OCI-LY3 (cell line): ENCODE results near the gene LY6G5C.

ENCODE experiments used
- EZH2phosphoT487 ChIP-seq: fragments of 200-600 bp; shearing (Covaris generic); IDR thresholded peaks from 2 replicates; pipeline ENCODE4 v1.6.1; 2018; ENCODE audit warnings: antibody characterized with exemption, mixed run types, low read depth
- TF ChIP-seq, protein P1 (sequence below): fragments of 200-600, 300-600 bp; sonication (generic); IDR thresholded peaks from 2 replicates; pipeline ENCODE4 v1.5.1; 2014; ENCODE audit warnings: antibody characterized with exemption, low read length, low read depth

DNA sequence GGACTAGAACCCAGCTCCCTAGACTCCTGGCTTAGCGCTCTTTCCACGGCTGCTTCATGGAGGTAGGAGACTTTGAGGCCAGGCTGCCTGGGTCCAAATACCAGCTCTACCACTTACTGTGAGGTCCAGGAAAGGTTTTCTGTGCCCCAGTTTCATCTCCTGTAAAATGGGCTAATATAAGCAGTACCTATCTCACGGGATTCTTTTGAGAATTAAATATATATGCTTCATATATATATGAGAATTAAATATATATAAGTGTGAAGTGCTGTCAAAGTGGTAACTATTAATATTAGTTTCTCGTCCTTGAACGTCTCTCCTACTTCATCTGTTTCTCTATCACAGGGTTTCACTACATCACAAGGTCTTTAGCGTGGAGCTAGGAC is 10.2 kb upstream of the LY6G5C start:
- TF ChIP-seq, protein P1, sequence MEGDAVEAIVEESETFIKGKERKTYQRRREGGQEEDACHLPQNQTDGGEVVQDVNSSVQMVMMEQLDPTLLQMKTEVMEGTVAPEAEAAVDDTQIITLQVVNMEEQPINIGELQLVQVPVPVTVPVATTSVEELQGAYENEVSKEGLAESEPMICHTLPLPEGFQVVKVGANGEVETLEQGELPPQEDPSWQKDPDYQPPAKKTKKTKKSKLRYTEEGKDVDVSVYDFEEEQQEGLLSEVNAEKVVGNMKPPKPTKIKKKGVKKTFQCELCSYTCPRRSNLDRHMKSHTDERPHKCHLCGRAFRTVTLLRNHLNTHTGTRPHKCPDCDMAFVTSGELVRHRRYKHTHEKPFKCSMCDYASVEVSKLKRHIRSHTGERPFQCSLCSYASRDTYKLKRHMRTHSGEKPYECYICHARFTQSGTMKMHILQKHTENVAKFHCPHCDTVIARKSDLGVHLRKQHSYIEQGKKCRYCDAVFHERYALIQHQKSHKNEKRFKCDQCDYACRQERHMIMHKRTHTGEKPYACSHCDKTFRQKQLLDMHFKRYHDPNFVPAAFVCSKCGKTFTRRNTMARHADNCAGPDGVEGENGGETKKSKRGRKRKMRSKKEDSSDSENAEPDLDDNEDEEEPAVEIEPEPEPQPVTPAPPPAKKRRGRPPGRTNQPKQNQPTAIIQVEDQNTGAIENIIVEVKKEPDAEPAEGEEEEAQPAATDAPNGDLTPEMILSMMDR = no peak
- no peak for TF ChIP-seq EZH2phosphoT487
